ENCODE measurements around the gene TADA3. TPM values are rescaled to one million over a fixed set of nuclear protein-coding genes. Genes with fewer than 3 reads are reported as not detected.

Gene TADA3
- total and polyA plus RNA-seq, 5 donors, result 38.4 to 51.3 (median 45.6) TPM

GRCh38 chr3:9795207-9795606, 2.9 kb upstream of the TADA3 start:
- Histone ChIP-seq H3K27ac (ENCODE audit: low read length) (no peak overlapping the region), H3K9me3 (ENCODE audit: control insufficient read depth, low read length) (no peaks in the 10 kb centered on the region), H3K27me3 (ENCODE audit: control insufficient read depth, insufficient read depth) (no peaks in the 10 kb centered on the region), H3K4me1 (ENCODE audit: control insufficient read depth, insufficient read depth, low read length) (no peaks in the 10 kb centered on the region), H3K4me3 (ENCODE audit: low read length) (no peak overlapping the region)
- intact Hi-C loops (cut with DNase I), result no loop called here
- DNase-seq (no peak), ATAC-seq (no peak)
- WGBS, result 81% methylated on average over 5 of the region's 5 CpGs

GRCh38 chr3:9794400-9794799, 2.1 kb upstream of the TADA3 start:
- Histone ChIP-seq H3K9me3 (ENCODE audit: control insufficient read depth, low read length) (no peaks in the 10 kb centered on the region), H3K27ac (ENCODE audit: low read length) (no peak overlapping the region), H3K27me3 (ENCODE audit: control insufficient read depth, insufficient read depth) (no peaks in the 10 kb centered on the region), H3K4me3 (ENCODE audit: low read length) (no peak overlapping the region), H3K4me1 (ENCODE audit: control insufficient read depth, insufficient read depth, low read length) (no peaks in the 10 kb centered on the region)
- intact Hi-C loops (cut with DNase I), result no loop called here
- ATAC-seq, result no peak
- 95% methylated on average over 11 of the region's 11 CpGs for WGBS
- DNase-seq, result no peak

- Histone ChIP-seq H3K4me3 (ENCODE audit: low read length) (peak overlapping the region; percentile 99), H3K9me3 (ENCODE audit: control insufficient read depth, low read length) (no peaks in the 10 kb centered on the region), H3K4me1 (ENCODE audit: control insufficient read depth, insufficient read depth, low read length) (no peaks in the 10 kb centered on the region), H3K27ac (ENCODE audit: low read length) (peak overlapping the region; percentile 77), H3K27me3 (ENCODE audit: control insufficient read depth, insufficient read depth) (no peaks in the 10 kb centered on the region)
- DNase-seq, result peak in 2 of 3 donors; percentile 29 to 69
- intact Hi-C loops (cut with DNase I), result no loop called here
- peak; percentile 4 to 12 for ATAC-seq
- 2% methylated on average over 23 of the region's 23 CpGs for WGBS
Observed at GRCh38 chr3:9793161-9793781, 998 bp upstream of the TADA3 start.

- no peak for DNase-seq
- H3K4me1 ChIP-seq (ENCODE audit: control insufficient read depth, insufficient read depth, low read length), result no peaks in the 10 kb centered on the region
Observed at GRCh38 chr3:9791790-9792404, 376 bp downstream of the TADA3 start.

GRCh38 chr3:9791127-9791526, 1.1 kb downstream of the TADA3 start:
- intact Hi-C loops (cut with DNase I), result no loop called here
- Histone ChIP-seq H3K4me3 (ENCODE audit: low read length) (no peak overlapping the region), H3K9me3 (ENCODE audit: control insufficient read depth, low read length) (no peaks in the 10 kb centered on the region), H3K4me1 (ENCODE audit: control insufficient read depth, insufficient read depth, low read length) (no peaks in the 10 kb centered on the region), H3K27me3 (ENCODE audit: control insufficient read depth, insufficient read depth) (no peaks in the 10 kb centered on the region), H3K27ac (ENCODE audit: low read length) (no peak overlapping the region)
- DNase-seq, result no peak
- ATAC-seq, result no peak
- WGBS, result 82% methylated on average over 11 of the region's 11 CpGs

More at GRCh38 chr3:9791790-9792404, 376 bp downstream of the TADA3 start:
- ATAC-seq, result no peak
- H3K4me3 ChIP-seq (ENCODE audit: low read length), result peak overlapping the region; percentile 99
- H3K27ac ChIP-seq (ENCODE audit: low read length), result peak overlapping the region; percentile 77
- H3K27me3 ChIP-seq (ENCODE audit: control insufficient read depth, insufficient read depth), result no peaks in the 10 kb centered on the region
- H3K9me3 ChIP-seq (ENCODE audit: control insufficient read depth, low read length), result no peaks in the 10 kb centered on the region
- 16% methylated on average over 14 of the region's 14 CpGs for WGBS
- intact Hi-C loops (cut with DNase I), result no loop called here

GRCh38 chr3:9787714-9788113, 4.6 kb downstream of the TADA3 start:
- no peaks in the 10 kb centered on the region for H3K4me1 ChIP-seq (ENCODE audit: control insufficient read depth, insufficient read depth, low read length)
- no peak overlapping the region for H3K27ac ChIP-seq (ENCODE audit: low read length)
- no peak overlapping the region for H3K4me3 ChIP-seq (ENCODE audit: low read length)
- H3K9me3 ChIP-seq (ENCODE audit: control insufficient read depth, low read length), result no peaks in the 10 kb centered on the region
- intact Hi-C loops (cut with DNase I), result loop anchor here in 1 of 4 donors (10.0 kb wide), 1 partner anchor 53 kb away; the partner anchor contains the start of gene BRPF1
- ATAC-seq, result no peak
- H3K27me3 ChIP-seq (ENCODE audit: control insufficient read depth, insufficient read depth), result no peaks in the 10 kb centered on the region
- 86% methylated on average over 6 of the region's 6 CpGs for WGBS
- DNase-seq, result no peak

GRCh38 chr3:9786825-9787669, 5.2 kb downstream of the TADA3 start:
- Histone ChIP-seq H3K4me3 (ENCODE audit: low read length) (no peak overlapping the region), H3K4me1 (ENCODE audit: control insufficient read depth, insufficient read depth, low read length) (no peaks in the 10 kb centered on the region), H3K27me3 (ENCODE audit: control insufficient read depth, insufficient read depth) (no peaks in the 10 kb centered on the region), H3K9me3 (ENCODE audit: control insufficient read depth, low read length) (no peaks in the 10 kb centered on the region), H3K27ac (ENCODE audit: low read length) (no peak overlapping the region)
- ATAC-seq (no peak), DNase-seq (no peak)
- intact Hi-C loops (cut with DNase I), result loop anchor here in 1 of 4 donors (10.0 kb wide), 1 partner anchor 52 kb away; the partner anchor contains the start of gene BRPF1
- 83% methylated on average over 13 of the region's 13 CpGs for WGBS

- Histone ChIP-seq H3K9me3 (ENCODE audit: control insufficient read depth, low read length) (no peaks in the 10 kb centered on the region), H3K4me1 (ENCODE audit: control insufficient read depth, insufficient read depth, low read length) (no peaks in the 10 kb centered on the region), H3K27me3 (ENCODE audit: control insufficient read depth, insufficient read depth) (no peaks in the 10 kb centered on the region), H3K27ac (ENCODE audit: low read length) (no peak overlapping the region), H3K4me3 (ENCODE audit: low read length) (no peak overlapping the region)
- intact Hi-C loops (cut with DNase I), result loop anchor here in 1 of 4 donors (10.0 kb wide), 1 partner anchor 51 kb away; the partner anchor contains the start of gene BRPF1
- WGBS, result 84% methylated on average over 7 of the region's 7 CpGs
- DNase-seq (no peak), ATAC-seq (no peak)
Observed at GRCh38 chr3:9786209-9786739, 6.0 kb downstream of the TADA3 start.

GRCh38 chr3:9785602-9786001, 6.7 kb downstream of the TADA3 start:
- H3K9me3 ChIP-seq (ENCODE audit: control insufficient read depth, low read length), result no peaks in the 10 kb centered on the region
- DNase-seq (no peak), ATAC-seq (peak in 1 of 2 donors; percentile 61)
- H3K27me3 ChIP-seq (ENCODE audit: control insufficient read depth, insufficient read depth), result no peaks in the 10 kb centered on the region
- no peak overlapping the region for H3K4me3 ChIP-seq (ENCODE audit: low read length)
- H3K27ac ChIP-seq (ENCODE audit: low read length), result no peak overlapping the region
- 65% methylated on average over 7 of the region's 7 CpGs for WGBS
- H3K4me1 ChIP-seq (ENCODE audit: control insufficient read depth, insufficient read depth, low read length), result no peaks in the 10 kb centered on the region
- intact Hi-C loops (cut with DNase I), result loop anchor here in 1 of 4 donors (10.0 kb wide), 1 partner anchor 51 kb away; the partner anchor contains the start of gene BRPF1

GRCh38 chr3:9784965-9785364, 7.3 kb downstream of the TADA3 start:
- H3K4me3 ChIP-seq (ENCODE audit: low read length), result no peak overlapping the region
- H3K9me3 ChIP-seq (ENCODE audit: control insufficient read depth, low read length), result no peaks in the 10 kb centered on the region
- ATAC-seq (no peak), DNase-seq (no peak)
- no peaks in the 10 kb centered on the region for H3K27me3 ChIP-seq (ENCODE audit: control insufficient read depth, insufficient read depth)
- WGBS, result 90% methylated on average over 4 of the region's 4 CpGs
- no peak overlapping the region for H3K27ac ChIP-seq (ENCODE audit: low read length)
- no peaks in the 10 kb centered on the region for H3K4me1 ChIP-seq (ENCODE audit: control insufficient read depth, insufficient read depth, low read length)
- intact Hi-C loops (cut with DNase I), result loop anchor here in 1 of 4 donors (10.0 kb wide), 1 partner anchor 50 kb away; the partner anchor contains the start of gene BRPF1

Data from right cardiac atrium (tissue), 5 donors.